ENCODE data around the gene TNFAIP3.

TNFAIP3 gene

GRCh38 chr6:137926207-137926731 is 59.2 kb downstream of the TNFAIP3 start:
- DNase-seq = no peak

GRCh38 chr6:137926985-137927384 is 59.9 kb downstream of the TNFAIP3 start:
- DNase-seq = no peak

DNA sequence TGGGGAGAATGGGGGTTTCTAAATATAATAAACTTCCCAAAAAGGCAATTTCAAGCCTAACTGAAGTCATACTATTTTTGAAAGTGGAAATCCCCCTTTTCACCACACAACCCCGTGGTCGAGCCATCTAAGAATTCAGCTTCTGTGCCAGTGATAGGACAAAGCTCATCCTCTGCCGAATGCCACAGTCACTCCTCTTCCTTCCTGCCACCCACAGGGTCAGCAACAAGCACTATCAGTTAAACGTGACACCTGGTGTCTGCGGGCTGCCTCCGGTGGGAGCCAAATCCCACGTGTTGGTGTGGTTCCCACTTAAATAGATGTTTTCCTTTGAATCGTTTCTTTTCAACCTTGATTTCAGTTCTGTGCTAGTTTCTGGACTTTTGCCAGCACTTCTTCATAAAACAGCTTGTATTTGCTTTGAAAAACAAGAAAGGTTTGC is 60.7 kb downstream of the TNFAIP3 start:
- DNase-seq = no peak

GRCh38 chr6:137928286-137928685 is 61.2 kb downstream of the TNFAIP3 start:
- DNase-seq = no peak

DNA sequence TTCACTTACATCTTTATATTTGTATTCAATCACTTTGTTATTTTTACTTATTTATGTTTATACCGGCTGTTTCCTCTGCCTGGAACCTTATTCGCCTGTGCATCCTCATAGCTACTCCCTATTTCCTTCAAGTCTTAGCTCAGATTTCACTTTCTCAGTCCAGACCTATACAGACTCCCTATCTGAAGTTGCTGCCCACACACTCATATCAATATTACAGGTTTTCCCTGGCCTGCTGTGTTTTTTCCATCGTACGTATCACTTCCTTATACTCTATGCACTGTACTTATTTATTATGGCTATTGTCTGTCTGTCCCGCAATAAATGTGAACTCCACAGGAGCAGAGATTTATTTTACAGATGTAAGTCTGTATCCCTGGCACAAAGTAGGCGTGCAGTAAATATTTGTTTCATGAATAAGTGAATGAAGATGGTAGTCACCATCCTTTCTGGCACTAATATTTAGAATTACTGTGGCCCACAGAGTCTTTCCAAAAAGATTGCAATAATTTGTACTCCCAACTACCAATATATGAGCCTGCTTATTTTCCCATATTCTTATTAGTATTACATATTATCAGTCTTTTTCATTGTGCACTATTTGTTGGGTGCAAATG is 64.9 kb downstream of the TNFAIP3 start:
- DNase-seq = no peak

All from NCI-H1436 treated with DMSO at 0.1 percent for 48 hours (cell line).